ENCODE results near the gene PLEKHA7.

Gene PLEKHA7

GRCh38 chr11:16958833-16959232, 55.4 kb downstream of the PLEKHA7 start:
- no peak for DNase-seq
- no peak for TF ChIP-seq POLR2A (IDR thresholded peaks at IDR 0.05; ENCODE audit: low read length)
- TF ChIP-seq GATA1 (IDR thresholded peaks at IDR 0.05; ENCODE audit: low read depth, low read length) = no peak

GRCh38 chr11:16956538-16957153, 57.6 kb downstream of the PLEKHA7 start:
- DNase-seq = no peak
- TF ChIP-seq GATA1 (IDR thresholded peaks at IDR 0.05; ENCODE audit: low read depth, low read length) (no peak), POLR2A (IDR thresholded peaks at IDR 0.05; ENCODE audit: low read length) (no peak)

GRCh38 chr11:16953663-16954062, 60.6 kb downstream of the PLEKHA7 start:
- TF ChIP-seq POLR2A (IDR thresholded peaks at IDR 0.05; ENCODE audit: low read length) (no peak), GATA1 (IDR thresholded peaks at IDR 0.05; ENCODE audit: low read depth, low read length) (no peak)
- DNase-seq = no peak

- TF ChIP-seq GATA1 (IDR thresholded peaks at IDR 0.05; ENCODE audit: low read depth, low read length) (no peak), POLR2A (IDR thresholded peaks at IDR 0.05; ENCODE audit: low read length) (no peak)
- no peak for DNase-seq
Measured at GRCh38 chr11:16946477-16947282, 67.5 kb downstream of the PLEKHA7 start.

- peak; percentile 19 to 31 for DNase-seq
- TF ChIP-seq GATA1 (IDR thresholded peaks at IDR 0.05; ENCODE audit: low read depth, low read length) = no peak
- no peak for TF ChIP-seq POLR2A (IDR thresholded peaks at IDR 0.05; ENCODE audit: low read length)
Measured at GRCh38 chr11:16945671-16946469, 68.3 kb downstream of the PLEKHA7 start.

- no peak for TF ChIP-seq POLR2A (IDR thresholded peaks at IDR 0.05; ENCODE audit: low read length)
- TF ChIP-seq GATA1 (IDR thresholded peaks at IDR 0.05; ENCODE audit: low read depth, low read length) = no peak
Measured at GRCh38 chr11:16942911-16943310, 71.3 kb downstream of the PLEKHA7 start.

GRCh38 chr11:16942342-16942741, 71.9 kb downstream of the PLEKHA7 start:
- TF ChIP-seq POLR2A (IDR thresholded peaks at IDR 0.05; ENCODE audit: low read length) = no peak
- no peak for TF ChIP-seq GATA1 (IDR thresholded peaks at IDR 0.05; ENCODE audit: low read depth, low read length)
- no peak for DNase-seq

More at GRCh38 chr11:16942911-16943310, 71.3 kb downstream of the PLEKHA7 start:
- peak in 1 of 2 experiments; percentile 16 for DNase-seq

GRCh38 chr11:16941935-16942334, 72.3 kb downstream of the PLEKHA7 start:
- no peak for TF ChIP-seq POLR2A (IDR thresholded peaks at IDR 0.05; ENCODE audit: low read length)
- no peak for DNase-seq

GRCh38 chr11:16938061-16938460, 76.2 kb downstream of the PLEKHA7 start:
- TF ChIP-seq POLR2A (IDR thresholded peaks at IDR 0.05; ENCODE audit: low read length) = no peak
- no peak for TF ChIP-seq GATA1 (IDR thresholded peaks at IDR 0.05; ENCODE audit: low read depth, low read length)
- DNase-seq = no peak

- TF ChIP-seq POLR2A (IDR thresholded peaks at IDR 0.05; ENCODE audit: low read length) (no peak), GATA1 (IDR thresholded peaks at IDR 0.05; ENCODE audit: low read depth, low read length) (no peak)
- no peak for DNase-seq
Measured at GRCh38 chr11:16936643-16937042, 77.6 kb downstream of the PLEKHA7 start.

GRCh38 chr11:16935518-16936302, 78.5 kb downstream of the PLEKHA7 start:
- TF ChIP-seq GATA1 (IDR thresholded peaks at IDR 0.05; ENCODE audit: low read depth, low read length) (no peak), POLR2A (IDR thresholded peaks at IDR 0.05; ENCODE audit: low read length) (no peak)

GRCh38 chr11:16933756-16934603, 80.2 kb downstream of the PLEKHA7 start:
- DNase-seq = no peak
- TF ChIP-seq GATA1 (IDR thresholded peaks at IDR 0.05; ENCODE audit: low read depth, low read length) (no peak), POLR2A (IDR thresholded peaks at IDR 0.05; ENCODE audit: low read length) (no peak)

More at GRCh38 chr11:16935518-16936302, 78.5 kb downstream of the PLEKHA7 start:
- DNase-seq = peak; percentile 26 to 48
